ENCODE results near the gene PTPRD.

Gene PTPRD

GRCh38 chr9:10146517-10147331 lies 466.1 kb downstream of the PTPRD start:
- TF ChIP-seq, protein P1, sequence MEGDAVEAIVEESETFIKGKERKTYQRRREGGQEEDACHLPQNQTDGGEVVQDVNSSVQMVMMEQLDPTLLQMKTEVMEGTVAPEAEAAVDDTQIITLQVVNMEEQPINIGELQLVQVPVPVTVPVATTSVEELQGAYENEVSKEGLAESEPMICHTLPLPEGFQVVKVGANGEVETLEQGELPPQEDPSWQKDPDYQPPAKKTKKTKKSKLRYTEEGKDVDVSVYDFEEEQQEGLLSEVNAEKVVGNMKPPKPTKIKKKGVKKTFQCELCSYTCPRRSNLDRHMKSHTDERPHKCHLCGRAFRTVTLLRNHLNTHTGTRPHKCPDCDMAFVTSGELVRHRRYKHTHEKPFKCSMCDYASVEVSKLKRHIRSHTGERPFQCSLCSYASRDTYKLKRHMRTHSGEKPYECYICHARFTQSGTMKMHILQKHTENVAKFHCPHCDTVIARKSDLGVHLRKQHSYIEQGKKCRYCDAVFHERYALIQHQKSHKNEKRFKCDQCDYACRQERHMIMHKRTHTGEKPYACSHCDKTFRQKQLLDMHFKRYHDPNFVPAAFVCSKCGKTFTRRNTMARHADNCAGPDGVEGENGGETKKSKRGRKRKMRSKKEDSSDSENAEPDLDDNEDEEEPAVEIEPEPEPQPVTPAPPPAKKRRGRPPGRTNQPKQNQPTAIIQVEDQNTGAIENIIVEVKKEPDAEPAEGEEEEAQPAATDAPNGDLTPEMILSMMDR (IDR thresholded peaks at IDR 0.05; ENCODE audit: low read depth, low read length, missing control alignments) = no peak
- no peak for DNase-seq (ENCODE audit: extremely low read depth, low read depth)
- no peak overlapping the region for H3K4me3 ChIP-seq (replicated peaks; ENCODE audit: low read depth, low read length)

DNA sequence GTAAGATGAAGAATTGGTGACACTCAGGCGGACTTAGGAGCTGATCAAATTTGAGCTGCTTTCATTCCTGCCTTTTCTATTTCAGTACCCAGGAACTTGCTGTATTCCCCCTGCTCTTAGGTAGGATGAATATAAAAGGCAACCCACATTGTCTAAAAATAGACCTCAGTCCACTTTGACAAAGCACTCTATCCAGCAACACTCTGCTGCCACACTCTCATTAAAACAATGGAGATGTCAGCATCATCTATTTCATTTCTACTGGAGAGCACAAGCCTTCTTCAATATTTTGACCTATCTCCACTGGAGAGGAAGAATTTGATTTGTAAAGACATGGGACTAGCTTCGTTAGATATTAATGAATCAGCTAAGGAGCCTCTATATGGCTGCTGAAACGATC lies 468.4 kb downstream of the PTPRD start:
- no peak for DNase-seq (ENCODE audit: extremely low read depth, low read depth)

DNA sequence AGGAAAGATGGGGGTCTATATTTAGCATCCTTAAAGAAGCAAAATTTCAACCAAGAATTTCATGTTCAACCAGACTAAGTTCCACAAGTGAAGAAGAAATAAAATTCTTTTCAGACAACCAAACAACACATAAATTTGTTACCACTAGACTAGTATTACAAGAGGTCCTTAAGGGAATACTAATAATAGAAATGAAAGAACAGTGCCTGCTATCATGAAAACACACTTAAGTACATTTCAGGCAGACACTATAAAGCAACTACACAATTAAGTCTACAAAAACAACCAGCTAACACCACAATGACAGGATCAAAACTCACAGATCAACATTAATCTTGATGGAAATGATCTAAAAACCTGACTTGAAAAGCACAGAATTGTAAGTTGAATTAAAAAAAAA lies 477.2 kb downstream of the PTPRD start:
- H3K4me3 ChIP-seq (replicated peaks; ENCODE audit: low read depth, low read length) = no peak overlapping the region
- TF ChIP-seq, protein P1 (IDR thresholded peaks at IDR 0.05; ENCODE audit: low read depth, low read length, missing control alignments) = no peak
- DNase-seq (ENCODE audit: extremely low read depth, low read depth) = no peak

More for the DNA sequence above, 468.4 kb downstream of the PTPRD start:
- H3K4me3 ChIP-seq (replicated peaks; ENCODE audit: low read depth, low read length) = no peak overlapping the region
- TF ChIP-seq, protein P1 (IDR thresholded peaks at IDR 0.05; ENCODE audit: low read depth, low read length, missing control alignments) = no peak

- no peak for DNase-seq (ENCODE audit: extremely low read depth, low read depth)
- TF ChIP-seq, protein P1 (IDR thresholded peaks at IDR 0.05; ENCODE audit: low read depth, low read length, missing control alignments) = no peak
- no peak overlapping the region for H3K4me3 ChIP-seq (replicated peaks; ENCODE audit: low read depth, low read length)
These were observed 478.5 kb downstream of the PTPRD start for GRCh38 chr9:10134266-10134665.

GRCh38 chr9:10130061-10130675 lies 482.6 kb downstream of the PTPRD start:
- TF ChIP-seq, protein P1 (IDR thresholded peaks at IDR 0.05; ENCODE audit: low read depth, low read length, missing control alignments) = no peak

DNA sequence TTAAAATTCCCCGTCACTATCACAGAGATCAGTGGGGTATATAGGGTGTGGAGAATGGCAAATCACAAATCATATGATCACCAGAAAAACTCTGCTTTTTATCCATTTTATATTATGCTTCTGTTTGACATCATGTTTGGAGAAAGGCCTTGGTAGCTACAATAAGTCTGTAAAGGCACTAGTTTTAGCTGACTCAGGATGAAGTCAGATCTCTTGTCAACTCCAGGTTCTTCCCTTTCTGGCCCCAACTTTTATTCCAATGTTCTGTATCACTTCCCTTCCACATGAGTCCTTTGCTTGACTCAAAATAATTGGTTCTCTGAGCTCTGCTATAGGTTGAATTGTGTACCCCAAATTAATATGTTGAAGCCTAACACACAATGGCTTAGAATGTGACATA lies 484.9 kb downstream of the PTPRD start:
- DNase-seq (ENCODE audit: extremely low read depth, low read depth) = no peak
- no peak overlapping the region for H3K4me3 ChIP-seq (replicated peaks; ENCODE audit: low read depth, low read length)
- TF ChIP-seq, protein P1 (IDR thresholded peaks at IDR 0.05; ENCODE audit: low read depth, low read length, missing control alignments) = no peak

More at GRCh38 chr9:10130061-10130675, 482.6 kb downstream of the PTPRD start:
- no peak for DNase-seq (ENCODE audit: extremely low read depth, low read depth)
- no peak overlapping the region for H3K4me3 ChIP-seq (replicated peaks; ENCODE audit: low read depth, low read length)
